SK-N-MC (cell line): ENCODE results near the gene PTTG2.

Source experiments
- EZH2 ChIP-seq: fragments of 200-600 bp; sonication (generic); IDR thresholded peaks from one replicate; pipeline ENCODE4 v1.6.1; 2017; ENCODE audit warnings: antibody characterized with exemption
- POLR2AphosphoS5 ChIP-seq: IDR thresholded peaks from 2 replicates; pipeline ENCODE4 v1.6.1; 2012; ENCODE audit warnings: mild to moderate bottlenecking, low read depth, low read length, borderline replicate concordance

- TF ChIP-seq EZH2 (no peak), POLR2AphosphoS5 (no peak)
These were observed 42.4 kb downstream of the PTTG2 start for GRCh38 chr4:38002451-38003071.
